CD4-positive, alpha-beta T cell (primary cell): ENCODE results near the gene PCLO. TPM values are rescaled to one million over a fixed set of nuclear protein-coding genes. Genes with fewer than 3 reads are reported as not detected.

Experiments
- ATAC-seq: fragments of 200-7000 bp; cut with Tn5 transposase; one replicate; pipeline ENCODE4 v1.10.0; 2022; ENCODE audit warnings: mild to moderate bottlenecking; ENCODE audit not compliant: poor library complexity
- CTCF ChIA-PET: fragments of 350-600 bp; sonication (Branson Sonifier 250); formaldehyde crosslinking; loops from one replicate; lab custom pipeline; 2021; ENCODE audit warnings: antibody characterized with exemption, inconsistent platforms; lab: Charles Lee
- POLR2A ChIA-PET: fragments of 350-600 bp; sonication (Branson Sonifier 250); formaldehyde crosslinking; loops from one replicate; lab custom pipeline; 2021; ENCODE audit warnings: antibody characterized with exemption, inconsistent platforms; lab: Charles Lee
- DNase-seq, 14 experiments: peaks; one replicate each; pipeline ENCODE4 v3.0.0-alpha.2; 2013 to 2020; ENCODE audit warnings: mixed read lengths in 2 of 14
- H3K27ac ChIP-seq, 2 donors: one replicate each; pipeline versions ENCODE4 v1.5.1 to v1.7.0; 2013; ENCODE audit warnings: low read length in 2 of 2, low read depth in 1 of 2, mild to moderate bottlenecking in 1 of 2
- H3K27me3 ChIP-seq, 2 experiments: 1 replicate in 1 of 2; 2 replicates in 1 of 2; pipeline versions ENCODE4 v1.6.1 to v1.7.0; 2013; ENCODE audit warnings: low read length in 2 of 2, control low read depth in 1 of 2, mild to moderate bottlenecking in 1 of 2, moderate library complexity in 1 of 2; ENCODE audit not compliant: insufficient read depth in 2 of 2, control insufficient read depth in 1 of 2
- H3K36me3 ChIP-seq: one replicate; pipeline ENCODE4 v1.6.1; 2013; ENCODE audit warnings: low read length, control low read depth; ENCODE audit not compliant: insufficient read depth
- H3K4me1 ChIP-seq: one replicate; pipeline ENCODE4 v1.6.1; 2013; ENCODE audit warnings: low read length, control low read depth; ENCODE audit not compliant: insufficient read depth
- H3K4me3 ChIP-seq: one replicate; pipeline ENCODE4 v1.5.1; 2013; ENCODE audit warnings: mild to moderate bottlenecking, low read length, moderate library complexity
- H3K9me3 ChIP-seq, 2 experiments: 1 replicate in 1 of 2; 2 replicates in 1 of 2; pipeline versions ENCODE4 v1.6.1 to v1.7.0; 2013; ENCODE audit warnings: low read length in 2 of 2, mild to moderate bottlenecking in 2 of 2, control low read depth in 1 of 2, moderate library complexity in 1 of 2; ENCODE audit not compliant: control insufficient read depth in 1 of 2, insufficient read depth in 1 of 2
- H3K27ac Mint-ChIP-seq: one replicate; pipeline ENCODE4 v1.8.0; 2020; ENCODE audit warnings: mixed read lengths
- H3K27me3 Mint-ChIP-seq: one replicate; pipeline ENCODE4 v1.8.0; 2021; ENCODE audit warnings: mixed read lengths
- H3K36me3 Mint-ChIP-seq: one replicate; pipeline ENCODE4 v1.8.0; 2021; ENCODE audit warnings: low read depth, mixed read lengths
- H3K4me1 Mint-ChIP-seq: one replicate; pipeline ENCODE4 v1.8.0; 2021; ENCODE audit warnings: low read depth, mixed read lengths
- H3K4me3 Mint-ChIP-seq: one replicate; pipeline ENCODE4 v1.8.0; 2020; ENCODE audit warnings: mild to moderate bottlenecking, mixed read lengths
- H3K9me3 Mint-ChIP-seq: one replicate; pipeline ENCODE4 v1.8.0; 2020; ENCODE audit warnings: mixed read lengths
- intact Hi-C, 2 experiments: fragments of 100-400 bp; cut with DNase I in 1 of 2; cut with micrococcal nuclease in 1 of 2; formaldehyde crosslinking; loops; one replicate each; pipeline versions ENCODE4 v1.15.1 to v1.9.0; 2023 to 2025; cut with DNase I, micrococcal nuclease
- total RNA-seq, 174 experiments: library from RNA in 2 of 174; stranded (reverse) in 2 of 174; gene quantifications; one replicate each; pipeline ENCODE4 v1.2.3 and lab custom pipeline; 2021 to 2026
- TF ChIP-seq, protein P1 (sequence below): fragments of 200-600 bp; IDR thresholded peaks from one replicate; pipeline ENCODE4 v1.8.0; 2022; ENCODE audit warnings: antibody characterized with exemption, mild to moderate bottlenecking

PCLO gene
- total RNA-seq, 2 experiments from 2014 or later, result not detected

GRCh38 chr7:82816272-82816671, 346.4 kb downstream of the PCLO start:
- POLR2A ChIA-PET, result no interaction called here
- intact Hi-C loops, result no loop called here
- CTCF ChIA-PET, result no interaction called here

GRCh38 chr7:82810558-82811259, 352.0 kb downstream of the PCLO start:
- DNase-seq, result no peak
- H3K4me3 Mint-ChIP-seq, result no peak overlapping the region
- Histone ChIP-seq H3K27ac (no peak overlapping the region), H3K9me3 (peaks cover 0 to under 1% of the 10 kb centered on the region in 2 experiments), H3K4me3 (no peak overlapping the region), H3K4me1 (no peaks in the 10 kb centered on the region), H3K36me3 (no peaks in the 10 kb centered on the region), H3K27me3 (no peaks in the 10 kb centered on the region)
- intact Hi-C loops, result no loop called here
- no peaks in the 10 kb centered on the region for H3K27me3 Mint-ChIP-seq
- H3K27ac Mint-ChIP-seq, result no peak overlapping the region
- CTCF ChIA-PET, result no interaction called here
- POLR2A ChIA-PET, result no interaction called here
- ATAC-seq, result no peak
- H3K4me1 Mint-ChIP-seq, result no peaks in the 10 kb centered on the region
- TF ChIP-seq, protein P1, sequence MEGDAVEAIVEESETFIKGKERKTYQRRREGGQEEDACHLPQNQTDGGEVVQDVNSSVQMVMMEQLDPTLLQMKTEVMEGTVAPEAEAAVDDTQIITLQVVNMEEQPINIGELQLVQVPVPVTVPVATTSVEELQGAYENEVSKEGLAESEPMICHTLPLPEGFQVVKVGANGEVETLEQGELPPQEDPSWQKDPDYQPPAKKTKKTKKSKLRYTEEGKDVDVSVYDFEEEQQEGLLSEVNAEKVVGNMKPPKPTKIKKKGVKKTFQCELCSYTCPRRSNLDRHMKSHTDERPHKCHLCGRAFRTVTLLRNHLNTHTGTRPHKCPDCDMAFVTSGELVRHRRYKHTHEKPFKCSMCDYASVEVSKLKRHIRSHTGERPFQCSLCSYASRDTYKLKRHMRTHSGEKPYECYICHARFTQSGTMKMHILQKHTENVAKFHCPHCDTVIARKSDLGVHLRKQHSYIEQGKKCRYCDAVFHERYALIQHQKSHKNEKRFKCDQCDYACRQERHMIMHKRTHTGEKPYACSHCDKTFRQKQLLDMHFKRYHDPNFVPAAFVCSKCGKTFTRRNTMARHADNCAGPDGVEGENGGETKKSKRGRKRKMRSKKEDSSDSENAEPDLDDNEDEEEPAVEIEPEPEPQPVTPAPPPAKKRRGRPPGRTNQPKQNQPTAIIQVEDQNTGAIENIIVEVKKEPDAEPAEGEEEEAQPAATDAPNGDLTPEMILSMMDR, result no peak
- H3K9me3 Mint-ChIP-seq, result no peaks in the 10 kb centered on the region
- H3K36me3 Mint-ChIP-seq, result no peaks in the 10 kb centered on the region

More at GRCh38 chr7:82816272-82816671, 346.4 kb downstream of the PCLO start:
- Histone ChIP-seq H3K4me3 (no peak overlapping the region), H3K4me1 (no peaks in the 10 kb centered on the region), H3K27me3 (no peaks in the 10 kb centered on the region), H3K36me3 (no peaks in the 10 kb centered on the region), H3K27ac (no peak overlapping the region), H3K9me3 (no peaks in the 10 kb centered on the region)
- no peaks in the 10 kb centered on the region for H3K27me3 Mint-ChIP-seq
- H3K27ac Mint-ChIP-seq, result no peak overlapping the region
- H3K4me1 Mint-ChIP-seq, result no peaks in the 10 kb centered on the region
- no peak for ATAC-seq
- no peaks in the 10 kb centered on the region for H3K36me3 Mint-ChIP-seq
- no peaks in the 10 kb centered on the region for H3K9me3 Mint-ChIP-seq
- H3K4me3 Mint-ChIP-seq, result no peak overlapping the region
- TF ChIP-seq, protein P1, result no peak
- DNase-seq, result no peak

DNA sequence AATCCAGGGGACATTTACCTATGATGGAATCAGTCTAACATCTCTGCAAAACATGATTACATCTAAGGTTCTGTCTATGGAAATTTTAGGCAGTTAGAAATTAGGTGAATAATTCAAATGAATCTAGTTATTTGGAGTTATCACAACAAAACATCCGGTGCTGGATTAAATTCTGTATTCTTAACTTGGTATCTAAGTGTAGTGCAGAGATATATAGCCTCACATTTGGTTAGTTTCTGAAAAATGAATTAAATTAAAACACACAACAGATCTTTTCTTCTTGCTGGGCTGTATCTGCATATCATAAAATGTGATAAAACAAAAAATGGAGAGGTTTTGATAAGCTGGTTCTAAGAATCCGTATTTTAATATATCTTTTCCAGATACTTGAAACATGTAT, 354.1 kb downstream of the PCLO start:
- H3K4me1 Mint-ChIP-seq, result no peaks in the 10 kb centered on the region
- TF ChIP-seq, protein P1, result no peak
- CTCF ChIA-PET, result no interaction called here
- DNase-seq, result no peak
- H3K27ac Mint-ChIP-seq, result no peak overlapping the region
- H3K9me3 Mint-ChIP-seq, result no peaks in the 10 kb centered on the region
- Histone ChIP-seq H3K36me3 (no peaks in the 10 kb centered on the region), H3K27me3 (no peaks in the 10 kb centered on the region), H3K27ac (no peak overlapping the region), H3K4me3 (no peak overlapping the region), H3K9me3 (peaks cover 0 to 3% of the 10 kb centered on the region in 2 experiments), H3K4me1 (no peaks in the 10 kb centered on the region)
- H3K4me3 Mint-ChIP-seq, result no peak overlapping the region
- intact Hi-C loops, result no loop called here
- no peaks in the 10 kb centered on the region for H3K36me3 Mint-ChIP-seq
- H3K27me3 Mint-ChIP-seq, result no peaks in the 10 kb centered on the region
- no peak for ATAC-seq
- POLR2A ChIA-PET, result no interaction called here
